Ovary (tissue), 3 donors: ENCODE measurements around the gene CDCP1.

Experiments
- EP300 ChIP-seq: sonication (generic); formaldehyde crosslinking; IDR thresholded peaks from one replicate; pipeline ENCODE4 v1.6.1; 2017; ENCODE audit warnings: antibody characterized with exemption
- POLR2A ChIP-seq: fragments of 450-650 bp; IDR thresholded peaks from one replicate; pipeline ENCODE4 v1.6.1; 2017; ENCODE audit warnings: antibody characterized with exemption, mild to moderate bottlenecking, moderate library complexity
- TF ChIP-seq, protein P1 (sequence below), 3 donors: fragments of 450-650 bp in 2 of 3; fragments of 200-600 bp in 1 of 3; IDR thresholded peaks; one replicate each; pipeline versions ENCODE4 v1.5.1 to v1.8.0; 2016 to 2022; ENCODE audit warnings: antibody characterized with exemption in 3 of 3, mild to moderate bottlenecking in 1 of 3
- donor health status: DM: no; HTN: no; CAD: no.

DNA sequence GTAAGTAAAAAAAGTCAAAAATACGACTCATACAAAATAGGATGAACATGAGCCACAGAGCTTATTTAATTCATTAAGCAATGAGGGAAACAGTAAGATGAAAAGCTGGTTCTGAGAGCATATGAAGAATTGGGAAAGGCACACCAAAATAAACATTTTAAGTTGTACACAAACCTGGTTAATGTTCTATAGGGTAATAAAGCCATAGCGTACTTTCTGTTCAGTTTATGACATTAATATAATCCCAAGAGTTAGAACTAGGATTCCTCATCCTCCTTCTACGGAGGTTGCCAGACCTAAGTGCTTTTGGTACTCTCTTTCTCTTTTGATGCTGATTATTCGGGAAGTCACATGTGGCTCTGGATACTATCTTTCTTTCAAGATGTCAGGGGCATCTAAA lies 78.7 kb downstream of the CDCP1 start:
- TF ChIP-seq, protein P1, sequence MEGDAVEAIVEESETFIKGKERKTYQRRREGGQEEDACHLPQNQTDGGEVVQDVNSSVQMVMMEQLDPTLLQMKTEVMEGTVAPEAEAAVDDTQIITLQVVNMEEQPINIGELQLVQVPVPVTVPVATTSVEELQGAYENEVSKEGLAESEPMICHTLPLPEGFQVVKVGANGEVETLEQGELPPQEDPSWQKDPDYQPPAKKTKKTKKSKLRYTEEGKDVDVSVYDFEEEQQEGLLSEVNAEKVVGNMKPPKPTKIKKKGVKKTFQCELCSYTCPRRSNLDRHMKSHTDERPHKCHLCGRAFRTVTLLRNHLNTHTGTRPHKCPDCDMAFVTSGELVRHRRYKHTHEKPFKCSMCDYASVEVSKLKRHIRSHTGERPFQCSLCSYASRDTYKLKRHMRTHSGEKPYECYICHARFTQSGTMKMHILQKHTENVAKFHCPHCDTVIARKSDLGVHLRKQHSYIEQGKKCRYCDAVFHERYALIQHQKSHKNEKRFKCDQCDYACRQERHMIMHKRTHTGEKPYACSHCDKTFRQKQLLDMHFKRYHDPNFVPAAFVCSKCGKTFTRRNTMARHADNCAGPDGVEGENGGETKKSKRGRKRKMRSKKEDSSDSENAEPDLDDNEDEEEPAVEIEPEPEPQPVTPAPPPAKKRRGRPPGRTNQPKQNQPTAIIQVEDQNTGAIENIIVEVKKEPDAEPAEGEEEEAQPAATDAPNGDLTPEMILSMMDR (IDR thresholded peaks at IDR 0.05) = no peak
- TF ChIP-seq POLR2A (no peak), EP300 (no peak)
